Parathyroid adenoma (tissue), 2 donors: ENCODE data around the gene LIMS2.

Experiments used
- H2AFZ ChIP-seq: fragments of 300-600 bp; sonication (generic); one replicate; pipeline ENCODE4 v1.7.0; 2017; ENCODE audit warnings: antibody characterized with exemption, mild to moderate bottlenecking
- H3K27ac ChIP-seq: fragments of 300-600 bp; sonication (generic); one replicate; pipeline ENCODE4 v1.7.0; 2017
- H3K27me3 ChIP-seq: fragments of 300-600 bp; sonication (generic); one replicate; pipeline ENCODE4 v1.7.0; 2017; ENCODE audit warnings: low read length; ENCODE audit not compliant: control insufficient read depth, insufficient read depth
- H3K36me3 ChIP-seq: fragments of 300-600 bp; sonication (generic); one replicate; pipeline ENCODE4 v1.7.0; 2017; ENCODE audit warnings: low read length; ENCODE audit not compliant: control insufficient read depth, insufficient read depth
- H3K4me1 ChIP-seq: fragments of 300-600 bp; sonication (generic); one replicate; pipeline ENCODE4 v1.7.0; 2017; ENCODE audit warnings: control low read depth
- H3K4me2 ChIP-seq: fragments of 300-600 bp; sonication (generic); one replicate; pipeline ENCODE4 v1.7.0; 2017; ENCODE audit warnings: low read length
- H3K4me3 ChIP-seq: fragments of 300-600 bp; sonication (generic); one replicate; pipeline ENCODE4 v1.7.0; 2017; ENCODE audit warnings: low read depth, low read length
- H3K79me2 ChIP-seq: fragments of 300-600 bp; sonication (generic); one replicate; pipeline ENCODE4 v1.7.0; 2017; ENCODE audit warnings: control low read depth
- H3K9ac ChIP-seq: fragments of 300-600 bp; sonication (generic); one replicate; pipeline ENCODE4 v1.7.0; 2017; ENCODE audit warnings: mild to moderate bottlenecking
- H3K9me3 ChIP-seq: fragments of 300-600 bp; sonication (generic); one replicate; pipeline ENCODE4 v1.7.0; 2017; ENCODE audit warnings: low read length; ENCODE audit not compliant: control insufficient read depth
- TF ChIP-seq, protein P1 (sequence below): fragments of 300-600 bp; sonication (generic); IDR thresholded peaks from one replicate; pipeline ENCODE4 v1.7.0; 2017; ENCODE audit warnings: antibody characterized with exemption, mild to moderate bottlenecking
- donor health status: primary hyperparathyroidism.

The LIMS2 gene

GRCh38 chr2:127637236-127637630 is 38.1 kb downstream of the LIMS2 start:
- TF ChIP-seq, protein P1, sequence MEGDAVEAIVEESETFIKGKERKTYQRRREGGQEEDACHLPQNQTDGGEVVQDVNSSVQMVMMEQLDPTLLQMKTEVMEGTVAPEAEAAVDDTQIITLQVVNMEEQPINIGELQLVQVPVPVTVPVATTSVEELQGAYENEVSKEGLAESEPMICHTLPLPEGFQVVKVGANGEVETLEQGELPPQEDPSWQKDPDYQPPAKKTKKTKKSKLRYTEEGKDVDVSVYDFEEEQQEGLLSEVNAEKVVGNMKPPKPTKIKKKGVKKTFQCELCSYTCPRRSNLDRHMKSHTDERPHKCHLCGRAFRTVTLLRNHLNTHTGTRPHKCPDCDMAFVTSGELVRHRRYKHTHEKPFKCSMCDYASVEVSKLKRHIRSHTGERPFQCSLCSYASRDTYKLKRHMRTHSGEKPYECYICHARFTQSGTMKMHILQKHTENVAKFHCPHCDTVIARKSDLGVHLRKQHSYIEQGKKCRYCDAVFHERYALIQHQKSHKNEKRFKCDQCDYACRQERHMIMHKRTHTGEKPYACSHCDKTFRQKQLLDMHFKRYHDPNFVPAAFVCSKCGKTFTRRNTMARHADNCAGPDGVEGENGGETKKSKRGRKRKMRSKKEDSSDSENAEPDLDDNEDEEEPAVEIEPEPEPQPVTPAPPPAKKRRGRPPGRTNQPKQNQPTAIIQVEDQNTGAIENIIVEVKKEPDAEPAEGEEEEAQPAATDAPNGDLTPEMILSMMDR = no peak
- Histone ChIP-seq H2AFZ (no peak overlapping the region), H3K36me3 (no peaks in the 10 kb centered on the region), H3K4me3 (no peak overlapping the region), H3K4me1 (no peaks in the 10 kb centered on the region), H3K9me3 (no peaks in the 10 kb centered on the region), H3K27me3 (no peaks in the 10 kb centered on the region), H3K4me2 (no peak overlapping the region), H3K9ac (no peak overlapping the region), H3K79me2 (no peaks in the 10 kb centered on the region), H3K27ac (no peak overlapping the region)

GRCh38 chr2:127636248-127637235 is 38.8 kb downstream of the LIMS2 start:
- no peaks in the 10 kb centered on the region for H3K27me3 ChIP-seq
- H2AFZ ChIP-seq = no peak overlapping the region
- no peak overlapping the region for H3K4me3 ChIP-seq
- no peaks in the 10 kb centered on the region for H3K79me2 ChIP-seq
- TF ChIP-seq, protein P1 = no peak
- H3K4me2 ChIP-seq = no peak overlapping the region
- no peak overlapping the region for H3K9ac ChIP-seq
- no peaks in the 10 kb centered on the region for H3K4me1 ChIP-seq
- H3K36me3 ChIP-seq = no peaks in the 10 kb centered on the region
- H3K27ac ChIP-seq = no peak overlapping the region
- H3K9me3 ChIP-seq = no peaks in the 10 kb centered on the region

GRCh38 chr2:127635380-127636237 is 39.7 kb downstream of the LIMS2 start:
- Histone ChIP-seq H3K4me2 (no peak overlapping the region), H3K4me3 (no peak overlapping the region), H3K27ac (no peak overlapping the region), H2AFZ (no peak overlapping the region), H3K36me3 (no peaks in the 10 kb centered on the region), H3K27me3 (no peaks in the 10 kb centered on the region), H3K9me3 (no peaks in the 10 kb centered on the region), H3K4me1 (no peaks in the 10 kb centered on the region), H3K9ac (no peak overlapping the region), H3K79me2 (no peaks in the 10 kb centered on the region)
- TF ChIP-seq, protein P1 = no peak

DNA sequence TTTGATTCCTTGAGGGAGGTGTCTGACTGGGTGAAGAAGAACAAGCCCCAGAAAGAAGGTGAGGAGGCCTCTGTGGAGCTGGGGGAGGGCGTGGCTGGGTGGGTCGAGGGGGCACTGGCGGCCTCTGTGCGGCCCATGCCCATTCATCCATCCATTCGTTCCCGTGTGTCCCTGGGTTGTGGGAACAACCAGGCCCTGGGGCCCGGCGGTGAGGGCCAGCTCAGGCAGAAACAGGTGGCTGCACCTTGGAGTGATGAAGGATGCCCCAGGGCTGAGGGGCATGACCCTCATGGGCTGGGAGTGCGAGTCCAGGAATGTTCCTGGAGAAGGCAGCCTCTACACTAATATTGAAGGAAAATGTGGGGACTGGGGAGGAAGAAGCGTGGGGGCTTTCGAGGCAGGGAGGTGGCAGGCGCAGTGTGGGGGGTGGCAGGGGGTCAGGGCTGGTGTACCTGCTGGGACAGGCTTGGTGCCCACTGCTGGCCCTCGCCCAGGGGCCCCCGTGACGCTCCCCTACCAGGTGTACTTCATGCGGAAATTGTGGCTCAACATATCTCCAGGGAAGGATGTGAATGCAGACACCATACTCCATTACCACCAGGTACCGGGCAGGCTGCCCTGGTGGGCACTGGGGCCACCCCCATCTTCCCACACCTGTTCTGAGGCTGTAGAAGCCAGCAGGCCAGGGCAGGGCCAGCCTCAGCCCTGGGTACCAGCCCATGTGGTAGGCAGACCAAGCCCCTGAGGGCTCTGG is 40.5 kb downstream of the LIMS2 start:
- H3K9me3 ChIP-seq = no peaks in the 10 kb centered on the region
- no peak overlapping the region for H2AFZ ChIP-seq
- no peaks in the 10 kb centered on the region for H3K27me3 ChIP-seq
- no peaks in the 10 kb centered on the region for H3K4me1 ChIP-seq
- H3K9ac ChIP-seq = no peak overlapping the region
- H3K4me3 ChIP-seq = no peak overlapping the region
- TF ChIP-seq, protein P1 = no peak
- no peaks in the 10 kb centered on the region for H3K36me3 ChIP-seq
- no peaks in the 10 kb centered on the region for H3K79me2 ChIP-seq
- H3K27ac ChIP-seq = no peak overlapping the region
- no peak overlapping the region for H3K4me2 ChIP-seq
